Measurements from ENCODE around the gene PATJ. TPM values are rescaled to one million over a fixed set of nuclear protein-coding genes. Genes with fewer than 3 reads are reported as not detected.

Gene PATJ
- total RNA-seq, 4 donors from 2014 or later = 54.9 to 187 (median 62.1) TPM

DNA sequence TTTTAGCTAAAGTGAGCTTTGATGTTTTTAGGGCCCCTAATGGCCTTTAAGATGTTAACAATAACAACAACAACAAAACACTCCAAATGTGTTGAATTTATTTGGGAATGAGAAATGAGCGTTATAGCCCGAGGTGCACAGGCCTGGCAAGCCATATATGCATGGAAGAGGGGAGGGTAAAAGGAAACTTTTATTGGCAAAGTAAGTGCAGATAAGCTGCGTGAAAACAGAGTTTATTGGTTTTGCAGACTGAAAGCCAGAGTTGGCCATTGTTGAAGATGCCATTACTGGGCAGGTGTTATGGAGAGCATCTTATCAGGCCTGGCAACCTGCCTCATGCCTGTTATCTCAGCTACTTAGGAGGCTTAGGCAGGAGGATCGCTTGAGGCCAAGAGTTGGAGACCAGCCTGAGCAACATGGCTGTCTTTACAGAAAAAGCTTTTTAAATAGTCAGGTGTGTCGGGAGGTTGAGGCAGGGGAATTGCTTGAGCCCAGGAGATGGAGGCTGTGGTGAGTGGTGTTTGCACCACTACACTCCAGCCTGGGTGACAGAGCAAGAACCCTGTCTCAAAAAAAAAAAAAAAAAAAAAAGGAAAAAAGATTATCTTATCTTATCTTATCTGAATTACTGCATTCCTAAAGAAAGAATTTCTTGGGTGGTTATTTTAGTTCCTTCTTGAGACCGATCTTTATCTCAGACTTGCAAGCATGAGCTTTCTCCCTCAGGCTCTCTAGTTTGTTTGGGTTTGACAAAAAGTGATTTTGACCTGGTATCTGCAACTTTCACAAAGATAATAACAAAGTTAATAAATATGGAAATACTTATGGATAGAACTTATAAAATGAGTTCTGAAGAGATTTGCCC, 1.7 kb downstream of the PATJ start:
- no peaks in the 10 kb centered on the region for H3K27me3 ChIP-seq
- H3K4me1 ChIP-seq = peaks cover 22% of the 10 kb centered on the region
- no peak for TF ChIP-seq EP300 (IDR thresholded peaks at IDR 0.05)
- TF ChIP-seq, protein P1, sequence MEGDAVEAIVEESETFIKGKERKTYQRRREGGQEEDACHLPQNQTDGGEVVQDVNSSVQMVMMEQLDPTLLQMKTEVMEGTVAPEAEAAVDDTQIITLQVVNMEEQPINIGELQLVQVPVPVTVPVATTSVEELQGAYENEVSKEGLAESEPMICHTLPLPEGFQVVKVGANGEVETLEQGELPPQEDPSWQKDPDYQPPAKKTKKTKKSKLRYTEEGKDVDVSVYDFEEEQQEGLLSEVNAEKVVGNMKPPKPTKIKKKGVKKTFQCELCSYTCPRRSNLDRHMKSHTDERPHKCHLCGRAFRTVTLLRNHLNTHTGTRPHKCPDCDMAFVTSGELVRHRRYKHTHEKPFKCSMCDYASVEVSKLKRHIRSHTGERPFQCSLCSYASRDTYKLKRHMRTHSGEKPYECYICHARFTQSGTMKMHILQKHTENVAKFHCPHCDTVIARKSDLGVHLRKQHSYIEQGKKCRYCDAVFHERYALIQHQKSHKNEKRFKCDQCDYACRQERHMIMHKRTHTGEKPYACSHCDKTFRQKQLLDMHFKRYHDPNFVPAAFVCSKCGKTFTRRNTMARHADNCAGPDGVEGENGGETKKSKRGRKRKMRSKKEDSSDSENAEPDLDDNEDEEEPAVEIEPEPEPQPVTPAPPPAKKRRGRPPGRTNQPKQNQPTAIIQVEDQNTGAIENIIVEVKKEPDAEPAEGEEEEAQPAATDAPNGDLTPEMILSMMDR (IDR thresholded peaks at IDR 0.05) = no peak
- TF ChIP-seq POLR2A (IDR thresholded peaks at IDR 0.05) = no peak
- no peak for TF ChIP-seq POLR2AphosphoS5 (IDR thresholded peaks at IDR 0.05)
- peak overlapping the region; percentile 97 for H3K27ac ChIP-seq
- WGBS = 55% methylated on average over 6 of the region's 6 CpGs
- DNase-seq (ENCODE audit: low spot score in 2 of 2) = no peak
- peak overlapping the region; percentile 94 for H3K4me3 ChIP-seq
- no peaks in the 10 kb centered on the region for H3K9me3 ChIP-seq
- H3K36me3 ChIP-seq = no peaks in the 10 kb centered on the region

DNA sequence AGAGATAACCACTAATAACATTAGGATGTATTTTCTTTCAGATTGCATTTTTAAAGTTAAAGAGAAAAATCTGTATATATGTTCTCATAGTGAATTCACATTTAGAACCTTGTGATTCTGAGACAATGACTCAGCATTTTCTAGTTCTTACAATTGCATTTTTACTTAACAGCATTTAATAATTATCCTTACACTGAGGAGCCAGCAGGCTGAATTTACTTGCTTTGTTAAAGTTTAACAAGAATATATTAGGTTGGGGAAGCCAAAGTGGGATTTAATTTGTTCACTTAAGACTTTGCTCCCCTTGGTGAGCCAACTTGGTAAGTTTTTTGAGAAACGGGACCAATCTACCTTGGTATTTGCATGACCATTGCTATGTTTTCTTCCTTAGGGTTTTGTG, 4.5 kb downstream of the PATJ start:
- Histone ChIP-seq H3K36me3 (no peaks in the 10 kb centered on the region), H3K4me3 (no peak overlapping the region), H3K27me3 (no peaks in the 10 kb centered on the region), H3K27ac (no peak overlapping the region), H3K4me1 (peaks cover 13% of the 10 kb centered on the region), H3K9me3 (no peaks in the 10 kb centered on the region)
- no peak for TF ChIP-seq EP300 (IDR thresholded peaks at IDR 0.05)
- TF ChIP-seq, protein P1 (IDR thresholded peaks at IDR 0.05) = no peak
- TF ChIP-seq POLR2A (IDR thresholded peaks at IDR 0.05) = no peak
- TF ChIP-seq POLR2AphosphoS5 (IDR thresholded peaks at IDR 0.05) = no peak
- 3% methylated on average over 1 of the region's 1 CpG for WGBS
- no peak for DNase-seq (ENCODE audit: low spot score in 2 of 2)

DNA sequence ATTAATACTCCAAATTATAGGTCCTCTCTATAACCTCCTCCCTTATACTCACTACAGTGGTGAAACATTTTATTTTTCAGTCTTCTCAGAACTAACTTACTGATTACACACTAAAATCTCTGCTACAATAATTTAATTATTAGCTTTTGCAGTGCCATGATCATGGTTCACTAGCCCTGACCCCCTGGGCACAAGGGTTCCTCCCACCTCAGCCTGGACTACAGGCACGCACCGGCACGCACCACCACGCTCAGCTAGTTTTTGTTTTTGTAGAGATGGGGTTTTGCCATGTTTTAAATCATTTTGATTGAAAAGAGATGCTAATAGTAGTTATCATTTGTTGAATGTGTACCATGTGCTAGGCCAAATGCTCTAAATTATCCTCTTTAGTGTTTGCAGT, 6.3 kb downstream of the PATJ start:
- Histone ChIP-seq H3K27me3 (no peaks in the 10 kb centered on the region), H3K27ac (no peak overlapping the region), H3K36me3 (no peaks in the 10 kb centered on the region), H3K4me3 (no peak overlapping the region), H3K4me1 (peaks cover 10% of the 10 kb centered on the region), H3K9me3 (no peaks in the 10 kb centered on the region)
- TF ChIP-seq, protein P1 (IDR thresholded peaks at IDR 0.05) = no peak
- TF ChIP-seq EP300 (IDR thresholded peaks at IDR 0.05) (no peak), POLR2A (IDR thresholded peaks at IDR 0.05) (no peak), POLR2AphosphoS5 (IDR thresholded peaks at IDR 0.05) (no peak)
- 86% methylated on average over 4 of the region's 4 CpGs for WGBS
- DNase-seq (ENCODE audit: low spot score in 2 of 2) = no peak

DNA sequence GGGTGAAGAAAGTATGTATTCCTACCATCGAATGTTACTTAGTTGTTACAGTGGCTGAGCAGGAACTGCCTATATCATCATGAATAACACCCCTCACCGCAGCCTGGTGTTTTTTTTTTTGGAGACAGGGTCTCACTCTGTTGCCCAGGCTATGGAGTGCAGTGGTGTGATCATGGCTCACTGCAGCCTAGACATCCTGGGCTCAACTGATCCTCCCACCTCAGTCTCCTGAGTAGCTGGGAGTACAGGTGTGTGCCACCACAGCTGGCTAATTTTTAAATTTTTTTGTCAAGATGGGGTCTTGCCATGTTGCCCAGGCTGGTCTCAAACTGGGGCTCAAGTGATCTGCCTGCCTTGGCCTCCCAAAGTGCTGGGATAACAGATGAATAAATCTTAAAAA, 7.3 kb downstream of the PATJ start:
- Histone ChIP-seq H3K27ac (no peak overlapping the region), H3K27me3 (no peaks in the 10 kb centered on the region), H3K4me1 (peaks cover 6% of the 10 kb centered on the region), H3K9me3 (no peaks in the 10 kb centered on the region), H3K36me3 (no peaks in the 10 kb centered on the region), H3K4me3 (no peak overlapping the region)
- 98% methylated on average over 2 of the region's 2 CpGs for WGBS
- no peak for DNase-seq (ENCODE audit: low spot score in 2 of 2)
- TF ChIP-seq, protein P1 (IDR thresholded peaks at IDR 0.05) = no peak
- no peak for TF ChIP-seq EP300 (IDR thresholded peaks at IDR 0.05)
- TF ChIP-seq POLR2A (IDR thresholded peaks at IDR 0.05) = no peak
- no peak for TF ChIP-seq POLR2AphosphoS5 (IDR thresholded peaks at IDR 0.05)

DNA sequence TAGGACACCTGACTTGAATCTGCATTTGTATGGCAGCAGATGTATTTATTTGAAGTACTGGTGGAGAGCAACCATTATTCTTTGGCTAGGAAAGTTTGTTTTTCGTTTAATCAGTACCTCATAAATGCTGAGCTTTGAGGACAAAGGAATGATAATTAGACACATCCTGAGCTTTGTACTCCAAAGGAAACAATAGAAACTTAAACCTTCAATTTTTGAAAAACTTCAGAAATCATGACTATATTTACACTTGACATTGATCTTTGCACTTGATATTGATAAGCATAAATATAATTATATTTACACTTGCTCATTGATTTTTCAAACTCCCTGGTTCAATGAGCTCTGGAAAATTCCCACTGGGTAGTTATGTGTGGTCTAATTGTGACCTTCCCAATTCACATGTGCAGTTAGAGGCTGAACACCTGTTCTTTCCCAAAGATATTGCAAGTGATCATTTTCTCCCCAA, 10.7 kb downstream of the PATJ start:
- 64% methylated on average over 1 of the region's 1 CpG for WGBS
- H3K27me3 ChIP-seq = no peaks in the 10 kb centered on the region
- TF ChIP-seq POLR2A (IDR thresholded peaks at IDR 0.05) (no peak), POLR2AphosphoS5 (IDR thresholded peaks at IDR 0.05) (no peak), EP300 (IDR thresholded peaks at IDR 0.05) (no peak)
- TF ChIP-seq, protein P1 (IDR thresholded peaks at IDR 0.05) = no peak
- H3K4me1 ChIP-seq = no peaks in the 10 kb centered on the region
- no peak for DNase-seq (ENCODE audit: low spot score in 2 of 2)
- H3K4me3 ChIP-seq = no peak overlapping the region
- no peak overlapping the region for H3K27ac ChIP-seq
- H3K9me3 ChIP-seq = no peaks in the 10 kb centered on the region
- no peaks in the 10 kb centered on the region for H3K36me3 ChIP-seq
